Brain pericyte (primary cell): ENCODE data around the gene FRA10AC1.

Source experiments
- DNase-seq: peaks from one replicate; pipeline ENCODE4 v3.0.0-alpha.2; 2012; ENCODE audit warnings: low read depth, low spot score

FRA10AC1 gene

GRCh38 chr10:93702210-93703001 lies at the start of gene FRA10AC1:
FRA10AC1 (minus strand) TSS chr10:93702592; CDS start chr10:93700106, 2,486 bp downstream.
- DNase-seq, result peak; percentile 84

GRCh38 chr10:93751832-93752231 lies 49.4 kb upstream of the FRA10AC1 start:
- no peak for DNase-seq

- DNase-seq, result no peak
Observed at GRCh38 chr10:93751124-93751523, 48.7 kb upstream of the FRA10AC1 start.

GRCh38 chr10:93749218-93749799 lies 46.9 kb upstream of the FRA10AC1 start:
- no peak for DNase-seq

GRCh38 chr10:93746844-93747284 lies 44.5 kb upstream of the FRA10AC1 start:
- peak; percentile 70 for DNase-seq

GRCh38 chr10:93745408-93746065 lies 43.1 kb upstream of the FRA10AC1 start:
- no peak for DNase-seq

- no peak for DNase-seq
Observed at GRCh38 chr10:93742633-93743349, 40.4 kb upstream of the FRA10AC1 start.

GRCh38 chr10:93741367-93741766 lies 39.0 kb upstream of the FRA10AC1 start:
- no peak for DNase-seq

- DNase-seq, result no peak
Observed at GRCh38 chr10:93726024-93726423, 23.6 kb upstream of the FRA10AC1 start.

- DNase-seq, result no peak
Observed at GRCh38 chr10:93723153-93723552, 20.8 kb upstream of the FRA10AC1 start.

GRCh38 chr10:93722550-93722949 lies 20.2 kb upstream of the FRA10AC1 start:
- DNase-seq, result no peak

GRCh38 chr10:93719901-93720300 lies 17.5 kb upstream of the FRA10AC1 start:
- DNase-seq, result no peak

- DNase-seq, result no peak
Observed at GRCh38 chr10:93718937-93719725, 16.7 kb upstream of the FRA10AC1 start.

- no peak for DNase-seq
Observed at GRCh38 chr10:93716766-93717165, 14.4 kb upstream of the FRA10AC1 start.

- DNase-seq, result no peak
Observed at GRCh38 chr10:93715345-93715744, 13.0 kb upstream of the FRA10AC1 start.

- DNase-seq, result no peak
Observed at GRCh38 chr10:93712593-93712992, 10.2 kb upstream of the FRA10AC1 start.

- no peak for DNase-seq
Observed at GRCh38 chr10:93711891-93712290, 9.5 kb upstream of the FRA10AC1 start.

GRCh38 chr10:93710333-93710909 lies 8.0 kb upstream of the FRA10AC1 start:
- DNase-seq, result no peak

GRCh38 chr10:93707623-93708022 lies 5.2 kb upstream of the FRA10AC1 start:
- DNase-seq, result no peak

GRCh38 chr10:93704451-93704850 lies 2.1 kb upstream of the FRA10AC1 start:
- DNase-seq, result no peak

- DNase-seq, result no peak
Observed at GRCh38 chr10:93703841-93704240, 1.4 kb upstream of the FRA10AC1 start.
